HepG2 (cell line): ENCODE measurements around the gene ADGRG1. TPM values are rescaled to one million over a fixed set of nuclear protein-coding genes. Genes with fewer than 3 reads are reported as not detected.

Experiments used
- ATF7 ChIP-seq, 2 experiments: fragments of 450-650 bp in 1 of 2; sonication (generic) in 1 of 2; formaldehyde crosslinking in 1 of 2; IDR thresholded peaks; 2 replicates each; pipeline versions ENCODE4 v1.4.0 to v1.6.1; 2016 to 2020; ENCODE audit warnings: antibody characterized with exemption in 1 of 2, mild to moderate bottlenecking in 1 of 2, missing genetic modification reagents in 1 of 2
- RBAK ChIP-seq: sonication (generic); formaldehyde crosslinking; IDR thresholded peaks from 2 replicates; pipeline ENCODE4 v1.5.1; 2020; ENCODE audit warnings: mild to moderate bottlenecking, missing genetic modification reagents
- RFX1 ChIP-seq: fragments of 450-650 bp; IDR thresholded peaks from 2 replicates; pipeline ENCODE4 v1.6.1; 2017
- SMAD9 ChIP-seq: sonication (generic); formaldehyde crosslinking; IDR thresholded peaks from 2 replicates; pipeline ENCODE4 v1.5.1; 2020; ENCODE audit warnings: mild to moderate bottlenecking, missing genetic modification reagents
- STAT5B ChIP-seq: sonication (generic); formaldehyde crosslinking; IDR thresholded peaks from 2 replicates; pipeline ENCODE4 v1.4.0; 2020; ENCODE audit warnings: missing genetic modification reagents
- ZNF101 ChIP-seq: sonication (generic); formaldehyde crosslinking; IDR thresholded peaks from 2 replicates; pipeline ENCODE4 v1.4.0; 2020; ENCODE audit warnings: mild to moderate bottlenecking, low read depth, missing genetic modification reagents, borderline replicate concordance
- ZNF335 ChIP-seq: sonication (generic); formaldehyde crosslinking; IDR thresholded peaks from 2 replicates; pipeline ENCODE4 v1.4.0; 2020; ENCODE audit warnings: missing genetic modification reagents
- ZNF501 ChIP-seq: sonication (generic); formaldehyde crosslinking; IDR thresholded peaks from 2 replicates; pipeline ENCODE4 v1.5.1; 2020; ENCODE audit warnings: mild to moderate bottlenecking, moderate library complexity, missing genetic modification reagents
- ZNF556 ChIP-seq: sonication (generic); formaldehyde crosslinking; IDR thresholded peaks from 2 replicates; pipeline ENCODE4 v1.4.0; 2020; ENCODE audit warnings: mild to moderate bottlenecking, missing genetic modification reagents, borderline replicate concordance
- polyA plus RNA-seq, 8 experiments: library from polyadenylated mRNA; depleted of rRNA in 3 of 8; stranded (reverse) in 7 of 8; unstranded in 1 of 8; fragments of >200 nt; fragmentation: Illumina TruSeq in 4 of 8; extraction: Trizol in 4 of 8; gene quantifications; 2 replicates each; pipeline versions ENCODE4 v1.2.1 to v1.2.3, GENCODE V29; 2011 to 2016; ENCODE audit warnings: low read depth in 4 of 8, missing spikeins in 1 of 8, mixed read lengths in 1 of 8; ENCODE audit not compliant: insufficient read depth in 1 of 8
- total RNA-seq, 5 experiments: library from RNA; depleted of rRNA; stranded (reverse); fragments of >200 nt; fragmentation: Illumina TruSeq; extraction: Trizol; gene quantifications; 2 replicates each; pipeline ENCODE4 v1.2.3, GENCODE V29; 2016; ENCODE audit warnings: low read depth in 1 of 5
- TF ChIP-seq, protein P1 (sequence below): sonication (generic); formaldehyde crosslinking; IDR thresholded peaks from 2 replicates; pipeline ENCODE4 v1.5.0; 2020; ENCODE audit warnings: mild to moderate bottlenecking, low read depth, missing genetic modification reagents, borderline replicate concordance
- TF ChIP-seq, protein P2 (sequence below): sonication (generic); formaldehyde crosslinking; IDR thresholded peaks from 2 replicates; pipeline ENCODE4 v1.4.0; 2020; ENCODE audit warnings: missing genetic modification reagents
- TF ChIP-seq, protein P3 (sequence below): sonication (generic); formaldehyde crosslinking; IDR thresholded peaks from 2 replicates; pipeline ENCODE4 v1.5.0; 2020; ENCODE audit warnings: mild to moderate bottlenecking, missing genetic modification reagents, borderline replicate concordance
- TF ChIP-seq, protein P4 (sequence below): sonication (generic); formaldehyde crosslinking; IDR thresholded peaks from 2 replicates; pipeline ENCODE4 v1.4.0; 2020; ENCODE audit warnings: mild to moderate bottlenecking, low read depth, missing genetic modification reagents
- TF ChIP-seq, protein P5 (sequence below): sonication (generic); formaldehyde crosslinking; IDR thresholded peaks from 2 replicates; pipeline ENCODE4 v1.5.0; 2020; ENCODE audit warnings: missing genetic modification reagents
- TF ChIP-seq, protein P6 (sequence below): sonication (generic); formaldehyde crosslinking; IDR thresholded peaks from 2 replicates; pipeline ENCODE4 v1.5.1; 2020; ENCODE audit warnings: mild to moderate bottlenecking, moderate library complexity, missing genetic modification reagents

The ADGRG1 gene
- total and polyA plus RNA-seq, 2 of the 13 experiments (the other 11 are each of a cell fraction or from before 2014, with no cell fraction given) = 2.7 to 5.9 TPM

DNA sequence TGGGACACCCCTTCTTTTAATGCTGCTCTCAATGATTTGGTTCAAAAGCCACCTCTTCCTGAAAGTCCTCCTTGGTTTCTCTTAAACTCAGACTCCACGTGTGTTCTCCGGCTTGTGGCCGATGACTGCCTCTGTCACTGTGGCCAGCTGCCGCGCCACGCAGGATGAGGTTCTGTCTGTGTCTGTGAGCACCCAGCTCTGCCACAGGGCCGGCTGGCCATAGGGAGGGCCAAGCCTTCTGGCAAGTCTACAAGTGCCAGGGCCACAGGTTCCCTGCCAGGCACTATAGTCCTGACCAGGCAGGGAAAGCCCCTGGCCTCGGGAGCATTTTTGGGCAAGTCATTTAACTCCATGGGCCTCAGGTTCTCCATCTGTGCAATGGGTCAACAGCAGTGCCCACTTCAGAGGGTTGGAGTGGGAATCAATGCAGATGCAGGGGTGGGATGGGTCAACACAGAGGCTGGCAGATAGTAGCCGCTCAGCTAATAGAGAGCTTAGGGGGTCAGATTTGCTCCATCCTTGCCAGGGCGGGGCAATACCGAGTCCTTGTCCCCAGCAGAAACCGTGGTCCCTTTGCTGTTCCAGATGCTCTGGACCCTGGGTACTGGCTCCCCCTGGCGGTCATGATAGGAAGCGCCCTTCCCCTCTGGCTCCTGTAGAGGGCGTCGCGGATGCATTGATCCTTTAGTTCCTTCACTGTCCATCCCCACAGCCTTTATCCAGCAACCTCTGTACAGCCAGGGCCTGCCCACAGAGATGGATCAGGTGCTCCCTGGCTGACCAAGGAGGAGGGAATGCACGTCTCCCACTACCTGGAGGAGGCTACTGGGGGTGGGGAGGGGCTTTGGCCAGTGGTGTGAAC, 20.4 kb downstream of the ADGRG1 start (continued):
- TF ChIP-seq ATF7 (IDR thresholded peaks at IDR 0.05) (no peak), ATF7 (CRISPR knock-in tag; IDR thresholded peaks at IDR 0.05) (no peak; the same call in 1 of the 2 replicates), RFX1 (no peak), SMAD9 (CRISPR knock-in tag) (no peak), ZNF335 (CRISPR knock-in tag) (peak; percentile 53; the same call in 1 of the 2 replicates), RBAK (CRISPR knock-in tag) (no peak; the same call in 1 of the 2 replicates), ZNF556 (CRISPR knock-in tag) (peak; percentile 94; the same call in 1 of the 2 replicates), ZNF501 (CRISPR knock-in tag) (peak; percentile 71; the same call in 1 of the 2 replicates), STAT5B (CRISPR knock-in tag) (no peak), ZNF101 (CRISPR knock-in tag) (no peak)
- TF ChIP-seq, protein P1, sequence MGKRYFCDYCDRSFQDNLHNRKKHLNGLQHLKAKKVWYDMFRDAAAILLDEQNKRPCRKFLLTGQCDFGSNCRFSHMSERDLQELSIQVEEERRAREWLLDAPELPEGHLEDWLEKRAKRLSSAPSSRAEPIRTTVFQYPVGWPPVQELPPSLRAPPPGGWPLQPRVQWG (CRISPR knock-in tag) = no peak
- TF ChIP-seq, protein P2, sequence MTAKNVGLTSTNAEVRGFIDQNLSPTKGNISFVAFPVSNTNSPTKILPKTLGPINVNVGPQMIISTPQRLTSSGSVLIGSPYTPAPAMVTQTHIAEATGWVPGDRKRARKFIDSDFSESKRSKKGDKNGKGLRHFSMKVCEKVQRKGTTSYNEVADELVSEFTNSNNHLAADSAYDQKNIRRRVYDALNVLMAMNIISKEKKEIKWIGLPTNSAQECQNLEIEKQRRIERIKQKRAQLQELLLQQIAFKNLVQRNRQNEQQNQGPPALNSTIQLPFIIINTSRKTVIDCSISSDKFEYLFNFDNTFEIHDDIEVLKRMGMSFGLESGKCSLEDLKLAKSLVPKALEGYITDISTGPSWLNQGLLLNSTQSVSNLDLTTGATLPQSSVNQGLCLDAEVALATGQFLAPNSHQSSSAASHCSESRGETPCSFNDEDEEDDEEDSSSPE (CRISPR knock-in tag) = no peak
- TF ChIP-seq, protein P3, sequence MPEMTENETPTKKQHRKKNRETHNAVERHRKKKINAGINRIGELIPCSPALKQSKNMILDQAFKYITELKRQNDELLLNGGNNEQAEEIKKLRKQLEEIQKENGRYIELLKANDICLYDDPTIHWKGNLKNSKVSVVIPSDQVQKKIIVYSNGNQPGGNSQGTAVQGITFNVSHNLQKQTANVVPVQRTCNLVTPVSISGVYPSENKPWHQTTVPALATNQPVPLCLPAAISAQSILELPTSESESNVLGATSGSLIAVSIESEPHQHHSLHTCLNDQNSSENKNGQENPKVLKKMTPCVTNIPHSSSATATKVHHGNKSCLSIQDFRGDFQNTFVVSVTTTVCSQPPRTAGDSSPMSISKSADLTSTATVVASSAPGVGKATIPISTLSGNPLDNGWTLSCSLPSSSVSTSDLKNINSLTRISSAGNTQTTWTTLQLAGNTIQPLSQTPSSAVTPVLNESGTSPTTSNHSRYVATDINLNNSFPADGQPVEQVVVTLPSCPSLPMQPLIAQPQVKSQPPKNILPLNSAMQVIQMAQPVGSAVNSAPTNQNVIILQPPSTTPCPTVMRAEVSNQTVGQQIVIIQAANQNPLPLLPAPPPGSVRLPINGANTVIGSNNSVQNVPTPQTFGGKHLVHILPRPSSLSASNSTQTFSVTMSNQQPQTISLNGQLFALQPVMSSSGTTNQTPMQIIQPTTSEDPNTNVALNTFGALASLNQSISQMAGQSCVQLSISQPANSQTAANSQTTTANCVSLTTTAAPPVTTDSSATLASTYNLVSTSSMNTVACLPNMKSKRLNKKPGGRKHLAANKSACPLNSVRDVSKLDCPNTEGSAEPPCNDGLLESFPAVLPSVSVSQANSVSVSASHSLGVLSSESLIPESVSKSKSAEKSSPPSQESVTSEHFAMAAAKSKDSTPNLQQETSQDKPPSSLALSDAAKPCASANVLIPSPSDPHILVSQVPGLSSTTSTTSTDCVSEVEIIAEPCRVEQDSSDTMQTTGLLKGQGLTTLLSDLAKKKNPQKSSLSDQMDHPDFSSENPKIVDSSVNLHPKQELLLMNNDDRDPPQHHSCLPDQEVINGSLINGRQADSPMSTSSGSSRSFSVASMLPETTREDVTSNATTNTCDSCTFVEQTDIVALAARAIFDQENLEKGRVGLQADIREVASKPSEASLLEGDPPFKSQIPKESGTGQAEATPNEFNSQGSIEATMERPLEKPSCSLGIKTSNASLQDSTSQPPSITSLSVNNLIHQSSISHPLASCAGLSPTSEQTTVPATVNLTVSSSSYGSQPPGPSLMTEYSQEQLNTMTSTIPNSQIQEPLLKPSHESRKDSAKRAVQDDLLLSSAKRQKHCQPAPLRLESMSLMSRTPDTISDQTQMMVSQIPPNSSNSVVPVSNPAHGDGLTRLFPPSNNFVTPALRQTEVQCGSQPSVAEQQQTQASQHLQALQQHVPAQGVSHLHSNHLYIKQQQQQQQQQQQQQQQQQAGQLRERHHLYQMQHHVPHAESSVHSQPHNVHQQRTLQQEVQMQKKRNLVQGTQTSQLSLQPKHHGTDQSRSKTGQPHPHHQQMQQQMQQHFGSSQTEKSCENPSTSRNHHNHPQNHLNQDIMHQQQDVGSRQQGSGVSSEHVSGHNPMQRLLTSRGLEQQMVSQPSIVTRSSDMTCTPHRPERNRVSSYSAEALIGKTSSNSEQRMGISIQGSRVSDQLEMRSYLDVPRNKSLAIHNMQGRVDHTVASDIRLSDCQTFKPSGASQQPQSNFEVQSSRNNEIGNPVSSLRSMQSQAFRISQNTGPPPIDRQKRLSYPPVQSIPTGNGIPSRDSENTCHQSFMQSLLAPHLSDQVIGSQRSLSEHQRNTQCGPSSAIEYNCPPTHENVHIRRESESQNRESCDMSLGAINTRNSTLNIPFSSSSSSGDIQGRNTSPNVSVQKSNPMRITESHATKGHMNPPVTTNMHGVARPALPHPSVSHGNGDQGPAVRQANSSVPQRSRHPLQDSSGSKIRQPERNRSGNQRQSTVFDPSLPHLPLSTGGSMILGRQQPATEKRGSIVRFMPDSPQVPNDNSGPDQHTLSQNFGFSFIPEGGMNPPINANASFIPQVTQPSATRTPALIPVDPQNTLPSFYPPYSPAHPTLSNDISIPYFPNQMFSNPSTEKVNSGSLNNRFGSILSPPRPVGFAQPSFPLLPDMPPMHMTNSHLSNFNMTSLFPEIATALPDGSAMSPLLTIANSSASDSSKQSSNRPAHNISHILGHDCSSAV (CRISPR knock-in tag) = no peak
- TF ChIP-seq, protein P4, sequence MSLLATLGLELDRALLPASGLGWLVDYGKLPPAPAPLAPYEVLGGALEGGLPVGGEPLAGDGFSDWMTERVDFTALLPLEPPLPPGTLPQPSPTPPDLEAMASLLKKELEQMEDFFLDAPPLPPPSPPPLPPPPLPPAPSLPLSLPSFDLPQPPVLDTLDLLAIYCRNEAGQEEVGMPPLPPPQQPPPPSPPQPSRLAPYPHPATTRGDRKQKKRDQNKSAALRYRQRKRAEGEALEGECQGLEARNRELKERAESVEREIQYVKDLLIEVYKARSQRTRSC (CRISPR knock-in tag) = no peak
- TF ChIP-seq, protein P5, sequence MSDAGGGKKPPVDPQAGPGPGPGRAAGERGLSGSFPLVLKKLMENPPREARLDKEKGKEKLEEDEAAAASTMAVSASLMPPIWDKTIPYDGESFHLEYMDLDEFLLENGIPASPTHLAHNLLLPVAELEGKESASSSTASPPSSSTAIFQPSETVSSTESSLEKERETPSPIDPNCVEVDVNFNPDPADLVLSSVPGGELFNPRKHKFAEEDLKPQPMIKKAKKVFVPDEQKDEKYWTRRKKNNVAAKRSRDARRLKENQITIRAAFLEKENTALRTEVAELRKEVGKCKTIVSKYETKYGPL = no peak
- TF ChIP-seq, protein P6, sequence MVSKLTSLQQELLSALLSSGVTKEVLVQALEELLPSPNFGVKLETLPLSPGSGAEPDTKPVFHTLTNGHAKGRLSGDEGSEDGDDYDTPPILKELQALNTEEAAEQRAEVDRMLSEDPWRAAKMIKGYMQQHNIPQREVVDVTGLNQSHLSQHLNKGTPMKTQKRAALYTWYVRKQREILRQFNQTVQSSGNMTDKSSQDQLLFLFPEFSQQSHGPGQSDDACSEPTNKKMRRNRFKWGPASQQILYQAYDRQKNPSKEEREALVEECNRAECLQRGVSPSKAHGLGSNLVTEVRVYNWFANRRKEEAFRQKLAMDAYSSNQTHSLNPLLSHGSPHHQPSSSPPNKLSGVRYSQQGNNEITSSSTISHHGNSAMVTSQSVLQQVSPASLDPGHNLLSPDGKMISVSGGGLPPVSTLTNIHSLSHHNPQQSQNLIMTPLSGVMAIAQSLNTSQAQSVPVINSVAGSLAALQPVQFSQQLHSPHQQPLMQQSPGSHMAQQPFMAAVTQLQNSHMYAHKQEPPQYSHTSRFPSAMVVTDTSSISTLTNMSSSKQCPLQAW (CRISPR knock-in tag) = peak; percentile 92
